D341Med (cell line): ENCODE data around the gene SAMM50.

Experiments used
- DNase-seq: peaks from one replicate; pipeline ENCODE4 v3.0.0; 2012; ENCODE audit warnings: low spot score

Gene SAMM50

GRCh38 chr22:43955040-43955882, at the start of gene SAMM50:
Gene SAMM50, plus strand, starts transcription at chr22:43955442. Its CDS starts 136 bp downstream, at chr22:43955578.
- DNase-seq: peak; percentile 95

DNA sequence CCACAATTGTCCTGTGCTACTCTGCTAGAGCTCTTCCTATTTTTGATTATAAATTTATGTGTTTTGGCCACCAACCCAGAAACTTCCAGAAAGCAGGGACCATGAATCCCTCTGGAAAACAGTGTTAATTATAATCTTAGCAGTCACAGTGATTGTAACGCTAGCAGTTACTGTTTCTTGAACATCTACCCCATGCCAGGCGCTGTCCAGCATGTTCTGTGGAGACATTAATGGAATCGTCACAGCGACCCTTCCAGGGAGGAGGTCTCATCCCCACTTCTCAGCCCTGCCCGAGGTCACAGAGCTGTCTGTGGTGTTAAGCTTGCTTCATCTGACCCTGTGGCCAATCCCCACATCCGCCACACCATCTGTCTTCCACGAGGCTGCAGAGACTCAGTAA, 49.6 kb upstream of the SAMM50 start:
- no peak for DNase-seq

DNA sequence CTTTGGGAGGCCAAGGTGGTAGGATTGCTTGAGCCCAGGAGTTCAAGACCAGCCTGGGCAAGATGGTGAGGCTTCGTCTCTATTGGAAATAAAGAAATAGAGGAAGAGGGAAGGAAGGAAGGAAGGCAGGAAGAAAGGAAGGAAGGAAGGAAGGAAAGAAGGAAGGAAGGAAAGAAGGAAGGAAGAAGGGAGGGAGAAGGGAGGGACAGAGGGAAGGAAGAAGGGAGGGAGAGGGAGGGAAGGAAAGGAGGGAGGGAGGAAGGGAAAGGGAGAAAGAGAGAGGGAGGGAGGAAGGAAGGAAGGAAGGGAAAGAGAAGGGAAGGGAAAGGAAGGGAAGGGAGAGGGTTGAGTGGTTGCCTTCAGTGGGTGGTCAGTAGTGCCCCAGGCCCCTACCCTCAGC, 45.5 kb upstream of the SAMM50 start:
- no peak for DNase-seq

DNA sequence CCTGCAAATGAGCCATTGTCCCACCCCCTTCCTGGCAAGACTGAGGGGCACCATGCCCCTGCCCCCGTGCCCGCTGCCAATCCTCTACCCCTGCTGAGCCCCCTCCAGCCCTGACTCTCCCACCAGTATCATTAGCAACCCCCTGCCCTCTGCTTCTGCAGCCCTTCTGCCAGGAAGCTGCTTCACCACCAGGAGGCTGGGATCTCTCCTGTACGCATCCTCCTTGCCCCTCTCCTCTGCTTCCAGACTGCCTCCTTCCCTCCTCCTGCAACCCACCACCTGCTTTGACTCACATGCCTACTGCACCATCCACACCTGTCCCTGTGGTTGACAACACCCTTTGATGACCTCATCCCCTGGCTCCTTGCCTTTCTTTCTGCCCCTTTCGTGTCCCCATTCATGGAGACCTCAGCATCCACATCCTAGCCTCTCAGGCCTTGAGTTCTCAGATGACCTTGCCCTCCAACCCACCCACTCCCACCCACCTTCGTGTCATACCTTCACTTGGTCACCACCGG, 45.0 kb upstream of the SAMM50 start:
- DNase-seq: no peak

DNA sequence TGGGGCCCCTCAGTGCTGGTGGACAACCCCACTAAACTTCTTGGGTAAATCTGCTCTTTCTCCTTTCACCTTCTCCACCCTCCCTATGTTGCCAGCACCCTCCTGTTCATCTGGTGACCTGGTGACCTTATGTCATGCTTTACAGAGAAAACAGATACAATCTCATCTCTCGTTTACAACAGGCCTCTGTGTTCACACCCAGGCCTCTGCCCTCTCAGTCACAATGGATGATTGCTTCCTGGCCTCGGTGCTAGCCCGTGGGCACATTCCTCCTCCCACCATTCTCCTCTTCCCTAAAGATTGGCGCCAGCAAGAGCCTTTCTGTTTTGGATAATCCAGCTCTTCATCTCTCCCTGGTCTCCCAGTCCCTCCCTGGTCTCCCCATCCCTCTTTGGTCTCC, 43.9 kb upstream of the SAMM50 start:
- no peak for DNase-seq

DNA sequence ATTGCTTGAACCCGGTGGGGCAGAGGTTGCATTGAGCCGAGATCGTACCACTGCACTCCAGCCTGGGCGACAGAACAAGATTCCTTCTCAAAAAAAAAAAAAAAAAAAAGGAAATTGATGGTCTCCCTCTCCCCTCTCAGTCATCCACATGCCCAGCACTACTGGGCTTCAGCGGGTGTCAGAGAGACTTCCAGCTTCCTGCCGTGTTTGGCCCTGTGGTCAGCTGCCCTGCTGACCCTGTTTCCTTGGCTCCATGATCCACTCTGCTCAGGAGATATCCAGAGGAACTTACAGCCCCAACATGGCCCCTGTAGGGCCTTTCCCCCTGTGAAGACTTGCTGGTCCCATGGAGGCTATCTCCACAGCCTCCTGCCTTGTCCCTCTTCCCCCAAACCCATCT, 37.7 kb upstream of the SAMM50 start:
- DNase-seq: no peak

DNA sequence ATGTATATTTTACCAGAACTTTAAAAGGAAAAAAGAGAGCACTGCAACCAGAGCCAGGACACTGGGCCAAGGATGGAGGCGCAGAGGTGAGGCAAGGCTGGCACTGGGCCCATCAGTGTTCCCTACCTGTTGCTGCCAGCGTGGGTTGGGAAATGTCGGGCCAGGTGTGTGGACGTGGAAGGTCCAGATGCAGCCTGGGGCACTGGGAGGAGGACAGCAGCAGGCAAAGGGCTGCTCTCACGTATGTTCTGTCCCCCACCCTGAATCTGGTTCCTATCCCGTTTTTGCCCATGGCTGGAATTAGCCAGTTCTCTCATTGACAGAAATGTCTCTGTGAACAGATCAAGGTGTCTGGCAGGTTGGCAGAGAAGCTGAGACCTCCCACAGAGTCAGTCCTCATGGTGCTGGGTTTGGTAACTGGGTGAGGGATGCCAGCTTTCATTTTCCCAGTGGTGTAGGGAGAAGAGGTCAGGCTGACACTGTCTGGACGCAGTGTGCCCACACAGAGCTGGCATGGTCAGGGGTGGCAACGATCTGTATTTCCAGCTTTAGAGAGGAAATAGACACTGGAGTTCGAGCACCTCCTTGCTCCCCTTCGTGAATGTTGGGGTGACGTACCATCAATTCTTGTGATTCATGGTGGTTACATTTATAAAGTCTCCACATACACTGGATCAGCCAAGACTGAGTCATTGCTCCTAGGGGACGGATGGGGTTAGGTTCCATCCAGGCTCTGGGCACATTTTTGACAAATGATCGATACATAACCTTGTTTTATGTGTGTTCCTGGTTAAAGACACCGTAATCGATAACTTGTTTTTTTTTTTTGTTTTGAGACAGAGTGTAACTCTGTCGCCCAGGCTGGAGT, 35.9 kb upstream of the SAMM50 start:
- no peak for DNase-seq

DNA sequence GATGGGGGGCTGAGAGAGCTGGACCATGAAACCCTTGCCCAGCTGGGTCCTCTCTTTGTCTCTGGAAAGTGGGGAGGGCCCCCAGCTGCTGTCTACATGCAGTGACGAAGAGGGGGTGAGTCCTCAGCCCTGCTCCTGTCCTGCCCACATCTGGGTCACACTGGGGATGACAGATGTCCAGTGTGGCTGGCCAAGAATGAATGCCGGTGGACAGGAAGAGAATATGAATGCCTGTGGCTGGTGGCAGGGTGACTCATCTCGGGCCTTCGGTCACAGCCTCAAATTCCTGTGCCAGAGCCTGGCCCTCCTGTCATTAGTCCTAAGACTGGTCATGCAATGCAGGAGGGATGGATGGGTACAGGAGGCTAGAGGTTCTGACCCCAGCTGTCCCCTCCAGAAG, 33.9 kb upstream of the SAMM50 start:
- DNase-seq: no peak

GRCh38 chr22:43922123-43922522, 33.1 kb upstream of the SAMM50 start:
- no peak for DNase-seq

DNA sequence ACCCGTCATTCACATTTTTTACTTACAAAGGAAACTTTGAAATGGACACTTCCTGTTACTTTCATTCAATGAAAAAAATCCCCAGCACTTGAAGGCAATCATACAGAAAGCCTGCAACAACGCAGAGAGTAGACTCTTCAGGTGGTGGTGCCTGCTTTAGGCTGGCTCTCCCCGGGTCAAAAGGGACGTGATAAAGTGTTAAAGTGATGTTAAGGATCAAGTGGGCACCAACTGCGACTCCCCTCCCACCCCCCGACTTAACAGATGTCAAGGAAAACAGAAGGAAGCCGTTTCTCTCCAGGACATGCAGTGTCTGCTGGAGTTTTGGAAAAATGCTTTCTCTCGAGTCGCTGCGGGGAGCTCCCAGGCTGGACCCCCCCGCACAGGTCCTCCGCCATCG, 32.1 kb upstream of the SAMM50 start:
- DNase-seq: no peak

- DNase-seq: peak; percentile 96
Measured at GRCh38 chr22:43923631-43924464, 31.4 kb upstream of the SAMM50 start, which contains the start of gene PNPLA3. Gene PNPLA3, plus strand, starts transcription at chr22:43923805. Its CDS starts 107 bp downstream, at chr22:43923912.

GRCh38 chr22:43924877-43925276, 30.4 kb upstream of the SAMM50 start:
- DNase-seq: no peak

DNA sequence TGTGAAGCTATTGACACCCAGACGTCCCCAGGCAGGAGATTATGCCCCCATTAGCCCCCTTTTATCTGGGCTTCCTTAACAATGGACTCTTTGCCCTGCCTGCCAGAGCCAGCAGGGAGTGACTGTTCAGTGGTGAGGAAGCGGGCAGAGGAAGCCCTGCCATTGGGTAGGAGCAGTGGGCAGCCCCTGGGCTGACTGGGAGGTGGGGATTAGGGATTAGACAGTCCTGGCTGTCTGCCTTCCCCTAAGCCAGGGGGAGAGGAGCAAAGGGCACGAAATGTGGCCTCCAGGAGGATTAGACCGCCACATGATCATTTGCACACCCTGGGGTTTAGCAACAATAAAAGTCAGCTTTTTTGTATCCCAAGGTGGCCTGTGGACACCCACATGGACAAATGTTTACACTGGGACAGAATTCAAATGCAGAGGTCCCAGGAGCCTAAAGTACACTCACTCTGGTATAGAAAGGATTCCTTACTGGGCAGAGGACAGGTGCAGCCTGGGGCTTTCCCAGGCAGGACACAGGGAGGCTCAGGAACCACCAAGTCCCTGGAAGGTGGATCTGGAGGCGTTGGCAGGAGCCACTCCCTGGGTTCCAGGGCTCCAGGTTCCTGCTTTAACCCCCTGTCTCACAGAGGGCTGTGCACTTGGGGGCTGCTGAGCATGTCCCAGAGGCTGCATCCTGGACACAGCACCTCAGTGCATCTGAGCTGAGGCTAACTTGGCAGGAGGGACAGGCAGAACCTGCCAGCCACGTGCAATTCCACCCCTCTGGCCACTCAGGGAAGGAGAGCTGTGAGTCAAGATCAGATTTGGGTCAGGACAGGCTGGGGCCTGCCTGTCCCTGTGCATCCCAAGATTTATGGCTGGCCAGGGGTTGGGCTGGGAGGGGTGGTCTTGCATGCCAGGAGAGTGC, 29.6 kb upstream of the SAMM50 start:
- peak; percentile 91 for DNase-seq

DNA sequence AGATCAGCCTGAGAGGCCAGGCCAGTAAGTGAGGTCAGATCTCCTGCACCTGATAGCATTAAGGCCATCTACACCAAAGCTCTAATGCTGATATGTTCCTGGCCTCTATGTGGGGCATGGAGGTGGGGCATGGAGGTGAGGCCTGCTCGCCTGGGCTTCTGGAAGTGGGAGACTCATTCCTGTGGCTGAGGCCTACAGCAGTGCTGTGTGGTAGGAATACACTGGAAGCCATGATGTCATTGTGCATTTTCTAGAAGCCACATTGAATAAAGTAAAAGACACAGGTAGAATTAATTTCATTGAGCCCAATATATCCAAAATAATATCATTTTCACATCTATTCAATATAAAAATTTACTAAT, 28.9 kb upstream of the SAMM50 start:
- no peak for DNase-seq

- DNase-seq: no peak
Measured at GRCh38 chr22:43928468-43928867, 26.8 kb upstream of the SAMM50 start.

GRCh38 chr22:43928908-43929307, 26.3 kb upstream of the SAMM50 start:
- no peak for DNase-seq

DNA sequence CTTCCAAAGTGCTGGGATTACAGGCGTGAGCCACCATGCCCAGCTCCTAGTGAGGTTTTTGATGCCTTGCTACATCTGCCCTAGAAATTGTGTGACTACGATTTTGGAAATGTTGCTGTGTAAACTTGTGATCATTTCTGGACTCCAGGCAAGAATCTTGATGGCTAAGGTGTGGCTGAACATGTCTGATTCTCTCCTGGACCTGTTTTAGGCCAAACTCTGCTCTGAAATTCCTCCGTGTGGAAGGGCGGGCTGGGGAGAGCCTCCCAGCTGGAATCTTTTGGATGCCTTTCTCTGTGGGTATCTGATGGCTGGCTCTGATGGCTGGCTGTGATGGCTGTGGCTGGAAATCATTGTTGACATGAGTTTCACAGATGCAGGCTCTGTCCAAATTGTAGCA, 23.5 kb upstream of the SAMM50 start:
- no peak for DNase-seq

- no peak for DNase-seq
Measured at GRCh38 chr22:43941449-43941848, 13.8 kb upstream of the SAMM50 start.

DNA sequence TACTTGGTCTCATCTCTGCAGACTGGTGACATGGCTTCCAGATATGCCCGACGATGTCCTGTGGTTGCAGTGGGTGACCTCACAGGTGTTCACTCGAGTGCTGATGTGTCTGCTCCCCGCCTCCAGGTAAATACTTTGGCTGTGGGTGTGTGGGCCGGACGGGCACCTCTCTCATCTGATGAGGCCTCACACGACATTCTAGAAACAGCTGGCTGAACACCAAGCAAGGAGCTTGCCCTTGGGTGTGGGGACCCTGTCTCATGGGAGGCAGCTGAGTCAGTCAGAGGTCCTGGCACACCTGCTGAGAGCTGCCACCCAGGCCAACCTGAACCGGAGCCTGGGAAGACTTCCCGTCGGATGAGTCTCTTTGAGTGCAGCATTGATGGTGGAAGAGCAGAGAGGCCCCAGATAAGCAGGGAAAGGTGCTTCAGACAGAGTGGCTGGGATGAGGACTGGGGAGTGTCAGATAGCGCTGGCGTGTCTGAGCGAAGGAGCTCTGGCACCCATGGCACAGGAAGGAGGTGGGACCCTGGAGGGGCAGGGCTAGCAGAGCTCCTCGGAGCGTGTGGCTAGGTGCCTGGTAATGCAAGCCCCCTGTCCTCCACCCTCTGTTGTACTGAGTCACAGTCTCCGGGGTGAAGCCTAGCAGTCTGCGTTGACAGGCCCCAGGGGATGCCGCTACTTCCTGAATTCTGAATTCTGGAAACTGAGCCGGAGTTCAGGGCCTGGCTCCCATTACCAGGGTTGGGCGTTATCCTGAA, 10.4 kb upstream of the SAMM50 start:
- no peak for DNase-seq
